Superior temporal gyrus (tissue), 1 donor: ENCODE results near the gene PAMR1.
A peak's percentile ranks its signal among the peaks of the same experiment; 100 is the strongest.

Experiments
- DNase-seq: peaks from one replicate; pipeline ENCODE4 v3.0.0-alpha.2; 2016; ENCODE audit errors: extremely low spot score

PAMR1 gene

GRCh38 chr11:35403765-35404387, 121.5 kb downstream of the PAMR1 start:
- DNase-seq, result no peak

DNA sequence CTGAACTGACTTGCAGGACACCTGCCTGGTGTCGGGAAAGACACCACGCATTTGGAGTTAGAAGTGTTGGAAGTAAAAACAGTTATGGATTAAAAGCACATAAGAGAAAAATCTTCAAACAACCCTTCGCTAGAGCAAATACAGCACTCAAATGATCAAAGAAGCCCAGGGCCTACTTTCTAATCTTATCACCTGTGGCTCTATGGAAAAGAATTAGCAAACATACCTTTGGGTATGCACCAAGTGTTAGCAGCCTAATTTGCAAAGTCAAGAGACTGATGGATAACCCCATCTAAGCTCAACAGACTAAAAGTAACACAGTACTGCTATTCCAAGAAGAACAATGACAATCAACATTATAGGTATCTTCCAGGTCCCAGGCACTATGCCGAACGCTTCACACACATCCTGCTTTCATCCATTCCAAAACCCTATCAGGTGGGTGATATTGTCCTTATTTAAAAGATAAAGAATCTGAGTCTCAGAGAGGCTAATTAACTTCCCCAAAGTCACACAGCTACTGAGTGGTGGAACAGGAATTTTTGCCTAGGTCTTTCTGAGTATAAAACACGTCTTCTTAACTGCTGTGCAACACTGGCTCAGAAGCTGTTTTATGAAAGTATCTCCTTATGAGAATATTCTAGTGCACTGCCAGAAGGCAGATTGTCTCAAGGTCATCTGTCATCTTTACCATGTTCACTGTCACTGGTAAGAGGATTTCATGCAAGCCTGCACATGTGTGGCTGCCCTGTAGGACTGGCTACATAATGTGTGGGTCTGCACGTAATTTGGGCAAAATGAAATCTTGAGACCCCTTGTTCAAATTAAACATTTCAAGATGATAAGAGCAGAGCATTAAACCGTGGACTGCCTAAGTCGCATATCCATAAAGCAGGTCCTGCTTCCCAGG, 122.4 kb downstream of the PAMR1 start:
- DNase-seq, result no peak

DNA sequence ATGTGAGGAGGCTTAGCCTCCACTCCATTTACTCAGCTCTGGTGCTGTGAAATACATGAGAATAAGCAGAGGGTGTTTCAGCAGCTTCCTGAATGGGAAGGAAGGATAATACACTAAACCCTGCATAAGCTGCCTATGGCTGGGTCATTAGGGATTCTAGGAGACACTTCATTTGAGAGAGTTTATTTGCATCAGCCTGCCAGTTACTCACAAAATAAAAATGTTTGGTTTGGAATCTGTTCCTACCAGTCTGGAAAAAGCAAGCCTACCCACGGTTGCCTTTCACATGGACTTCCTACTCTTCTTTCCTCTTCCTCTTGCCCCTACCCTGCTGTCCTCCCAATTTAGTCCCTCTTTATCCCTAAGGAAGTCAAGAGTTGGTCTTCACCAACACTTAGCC, 126.5 kb downstream of the PAMR1 start:
- DNase-seq, result no peak

GRCh38 chr11:35394941-35395340, 130.5 kb downstream of the PAMR1 start:
- no peak for DNase-seq

DNA sequence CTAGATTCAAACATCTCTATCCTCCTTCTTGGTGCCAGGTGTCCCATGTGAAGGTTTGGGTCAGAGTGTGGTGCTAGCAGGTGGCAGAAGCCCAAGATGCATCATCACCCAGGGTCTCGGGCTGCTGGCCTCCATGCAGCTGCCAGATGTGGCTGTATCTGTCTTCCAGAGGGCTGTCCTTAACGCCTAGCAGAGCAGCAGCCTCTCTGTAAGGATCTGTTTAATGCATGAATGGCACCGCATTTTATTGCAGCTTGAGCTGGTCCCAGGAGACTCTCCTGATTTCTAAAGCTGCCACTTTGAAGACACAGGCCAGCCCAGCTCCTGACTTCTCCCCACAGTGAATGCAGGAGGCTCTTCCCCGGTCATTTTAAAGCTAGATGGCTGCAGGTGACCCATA, 132.3 kb downstream of the PAMR1 start:
- DNase-seq, result no peak

GRCh38 chr11:35391922-35392688, 133.3 kb downstream of the PAMR1 start:
- DNase-seq, result peak; percentile 88

- no peak for DNase-seq
Observed at GRCh38 chr11:35390737-35391682, 134.4 kb downstream of the PAMR1 start.

- DNase-seq, result no peak
Observed at GRCh38 chr11:35389897-35390465, 135.4 kb downstream of the PAMR1 start.

GRCh38 chr11:35389112-35389511, 136.3 kb downstream of the PAMR1 start:
- no peak for DNase-seq

DNA sequence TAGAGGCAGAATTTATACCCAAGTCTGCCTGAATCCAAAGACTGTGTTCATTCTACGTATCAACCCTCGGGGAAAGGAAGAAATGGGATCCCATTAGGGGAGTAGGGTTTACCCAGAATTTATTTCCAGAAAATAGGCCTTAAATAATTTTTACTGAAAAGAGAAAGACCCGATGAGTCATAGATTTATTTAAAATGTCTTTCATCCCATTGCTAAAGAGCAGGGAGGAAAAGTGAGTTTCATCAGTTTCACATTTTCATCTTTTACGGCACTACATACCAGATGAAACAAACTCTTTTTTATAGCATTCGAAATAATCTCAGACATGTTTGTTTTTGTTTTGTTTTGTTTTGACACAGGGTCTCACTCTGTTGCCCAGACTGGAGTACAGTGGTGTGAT, 137.4 kb downstream of the PAMR1 start:
- DNase-seq, result no peak

DNA sequence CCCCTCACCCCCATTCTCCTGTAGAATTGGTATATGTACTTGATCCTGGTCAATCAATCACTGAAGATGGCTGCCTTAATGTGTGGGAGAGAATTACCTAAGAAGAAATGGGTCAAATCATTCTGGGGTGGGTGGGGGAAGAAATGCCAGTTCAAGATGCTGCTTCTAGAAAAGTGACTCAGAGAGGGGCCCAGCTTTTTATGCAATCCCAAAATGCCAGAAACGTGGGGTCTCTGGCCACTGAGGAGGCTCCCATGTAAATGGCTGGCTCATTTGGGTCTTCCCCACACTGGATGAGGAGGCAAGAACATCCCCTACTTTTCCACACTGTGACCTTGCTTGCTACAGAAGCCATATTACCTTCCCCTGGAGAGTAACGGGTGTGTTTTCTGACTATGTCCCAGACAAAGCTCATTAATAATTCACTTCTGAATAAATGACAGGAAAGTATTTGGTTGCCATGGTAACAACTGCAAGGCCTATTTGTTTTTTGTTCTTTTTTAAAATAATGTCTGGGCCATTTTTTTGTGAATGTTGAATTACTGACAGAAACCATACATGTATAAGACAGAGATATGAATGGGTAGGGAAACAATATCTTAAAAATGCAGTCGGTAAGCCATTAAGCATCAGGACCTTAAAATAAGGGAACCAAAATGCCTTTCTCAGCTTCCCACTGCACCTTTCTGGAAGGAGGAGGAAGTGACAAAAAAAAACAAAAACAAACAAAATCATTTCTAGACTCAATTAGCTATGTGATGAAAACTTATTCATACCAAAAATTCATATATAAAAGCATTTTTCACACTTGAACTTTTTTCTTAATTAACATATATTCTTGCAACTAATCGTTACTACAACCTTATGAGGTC, 138.1 kb downstream of the PAMR1 start:
- no peak for DNase-seq

DNA sequence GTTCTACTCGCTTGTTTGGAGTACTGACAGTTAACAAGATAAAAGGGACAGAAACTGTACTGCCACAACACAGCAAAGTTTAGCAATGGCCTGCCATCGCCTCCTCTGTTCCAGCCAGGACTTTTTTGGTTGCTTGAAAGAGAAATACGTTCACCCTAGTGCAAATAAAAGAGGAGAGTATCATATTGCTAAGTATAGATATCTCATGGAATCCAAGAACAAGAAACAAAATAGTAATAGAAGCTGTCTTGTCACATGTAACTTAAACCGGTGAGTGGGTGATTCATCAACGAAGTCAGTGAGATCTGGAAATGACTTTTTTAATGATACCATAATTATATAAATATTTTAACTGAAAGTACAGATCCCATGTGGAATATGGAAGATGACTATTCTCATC, 141.5 kb downstream of the PAMR1 start:
- no peak for DNase-seq
